GM12801 (cell line): ENCODE measurements around the gene MYL6.

Experiments used
- TF ChIP-seq, protein P1 (sequence below): IDR thresholded peaks from one replicate; pipeline ENCODE4 v1.5.1; 2011; ENCODE audit warnings: control low read depth; ENCODE audit not compliant: insufficient read length; ENCODE audit errors: extremely low read depth

The MYL6 gene

DNA sequence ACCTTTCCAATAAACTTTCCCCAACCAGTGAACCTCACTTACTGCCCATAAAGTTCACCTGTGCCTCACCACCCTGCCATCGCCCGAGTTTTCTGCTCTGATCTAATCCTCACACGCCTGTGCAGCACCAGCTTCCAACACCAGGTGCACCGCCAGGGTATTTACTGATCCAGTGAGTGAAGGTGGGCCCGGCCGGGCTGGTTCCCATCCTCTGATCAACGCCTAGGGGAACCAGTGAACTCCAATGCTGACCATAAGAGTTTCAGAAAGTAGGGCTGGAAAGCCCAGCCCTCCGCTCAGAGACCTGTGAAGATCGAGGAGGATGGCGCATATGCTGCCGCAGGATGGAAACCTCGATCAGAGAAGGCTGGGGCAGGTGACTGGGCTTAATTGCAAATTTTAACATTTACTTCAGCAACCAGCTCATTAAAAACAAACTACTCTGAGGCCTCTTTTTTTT lies 6.5 kb upstream of the MYL6 start:
- TF ChIP-seq, protein P1, sequence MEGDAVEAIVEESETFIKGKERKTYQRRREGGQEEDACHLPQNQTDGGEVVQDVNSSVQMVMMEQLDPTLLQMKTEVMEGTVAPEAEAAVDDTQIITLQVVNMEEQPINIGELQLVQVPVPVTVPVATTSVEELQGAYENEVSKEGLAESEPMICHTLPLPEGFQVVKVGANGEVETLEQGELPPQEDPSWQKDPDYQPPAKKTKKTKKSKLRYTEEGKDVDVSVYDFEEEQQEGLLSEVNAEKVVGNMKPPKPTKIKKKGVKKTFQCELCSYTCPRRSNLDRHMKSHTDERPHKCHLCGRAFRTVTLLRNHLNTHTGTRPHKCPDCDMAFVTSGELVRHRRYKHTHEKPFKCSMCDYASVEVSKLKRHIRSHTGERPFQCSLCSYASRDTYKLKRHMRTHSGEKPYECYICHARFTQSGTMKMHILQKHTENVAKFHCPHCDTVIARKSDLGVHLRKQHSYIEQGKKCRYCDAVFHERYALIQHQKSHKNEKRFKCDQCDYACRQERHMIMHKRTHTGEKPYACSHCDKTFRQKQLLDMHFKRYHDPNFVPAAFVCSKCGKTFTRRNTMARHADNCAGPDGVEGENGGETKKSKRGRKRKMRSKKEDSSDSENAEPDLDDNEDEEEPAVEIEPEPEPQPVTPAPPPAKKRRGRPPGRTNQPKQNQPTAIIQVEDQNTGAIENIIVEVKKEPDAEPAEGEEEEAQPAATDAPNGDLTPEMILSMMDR, result no peak

DNA sequence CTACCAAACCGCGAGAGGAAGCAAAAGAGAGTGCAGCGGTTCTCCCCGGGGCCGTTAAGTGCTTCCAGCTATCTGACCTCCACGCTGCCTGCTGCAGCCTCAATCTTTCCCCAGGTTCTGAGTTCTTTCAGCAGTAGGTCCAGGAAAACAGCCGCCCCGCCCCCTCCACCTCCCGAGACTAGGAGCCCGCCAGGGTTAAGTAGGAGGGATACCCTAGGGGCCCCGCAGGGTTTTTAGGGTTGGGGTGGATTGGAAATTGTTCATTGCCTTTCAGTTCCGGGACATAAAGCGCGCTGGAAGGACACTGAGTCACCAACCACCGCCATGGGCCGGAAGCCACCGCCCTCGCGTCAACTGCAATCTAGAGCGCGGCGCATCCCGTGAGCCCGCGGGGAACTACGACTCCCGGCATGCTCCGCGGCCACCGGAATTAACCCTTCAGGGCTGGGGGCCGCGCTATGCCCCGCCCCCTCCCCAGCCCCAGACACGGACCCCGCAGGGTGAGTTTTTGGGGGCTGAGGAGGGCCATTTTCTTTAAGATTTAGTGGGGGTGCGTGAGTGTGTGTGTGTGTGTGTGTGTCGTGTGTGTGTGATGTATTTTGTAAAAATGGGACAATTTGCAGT lies 5.9 kb upstream of the MYL6 start, which contains the start of gene MYL6B:
Gene MYL6B, plus strand, starts transcription at position 456 of the 624 bp plus-strand sequence. CDS start 1,332 bp downstream, outside the sequence.
- TF ChIP-seq, protein P1, result no peak

DNA sequence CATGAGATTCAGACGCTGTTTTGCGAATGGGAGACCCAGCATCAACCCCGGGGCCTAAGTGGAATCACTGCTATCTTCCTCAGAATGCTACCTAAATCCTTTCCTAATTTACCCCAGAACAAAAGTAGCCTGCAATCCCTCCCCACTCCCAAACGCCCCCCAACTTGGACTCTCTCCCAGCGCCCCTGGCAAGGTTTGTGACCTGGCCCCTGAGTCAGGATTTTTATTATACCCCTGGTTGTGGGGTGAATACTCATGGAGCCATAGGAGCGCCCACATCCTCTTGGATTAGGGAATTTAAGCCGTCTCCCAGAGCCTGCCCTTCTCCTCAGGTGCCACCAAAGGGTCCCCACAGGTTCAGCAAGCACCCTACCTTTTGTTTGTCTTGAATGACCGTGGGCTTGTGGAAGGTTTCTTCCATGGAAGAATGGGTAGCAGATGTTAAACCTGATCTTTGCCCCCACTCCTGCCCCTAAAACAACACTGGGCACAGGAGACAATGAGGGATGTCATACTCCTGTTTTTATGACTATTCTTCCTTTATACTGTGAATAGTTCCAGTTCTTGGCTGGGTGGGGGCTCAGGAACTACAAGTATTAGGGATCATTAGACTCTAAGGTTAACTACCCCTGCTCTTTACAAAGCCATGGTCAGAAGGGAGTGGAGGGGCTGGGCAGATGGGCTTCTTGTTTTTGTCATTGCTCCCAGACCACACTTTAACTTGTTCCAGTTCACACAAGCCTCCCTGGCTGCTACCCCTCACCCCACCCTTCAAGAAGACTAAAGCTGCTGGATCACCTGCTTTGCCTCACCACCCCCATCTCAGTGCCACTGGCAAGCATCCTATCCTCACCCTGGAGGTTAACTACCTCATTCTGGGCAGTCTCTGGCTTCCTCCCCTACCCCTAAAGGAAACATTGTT lies 5.1 kb upstream of the MYL6 start:
- TF ChIP-seq, protein P1, result no peak

DNA sequence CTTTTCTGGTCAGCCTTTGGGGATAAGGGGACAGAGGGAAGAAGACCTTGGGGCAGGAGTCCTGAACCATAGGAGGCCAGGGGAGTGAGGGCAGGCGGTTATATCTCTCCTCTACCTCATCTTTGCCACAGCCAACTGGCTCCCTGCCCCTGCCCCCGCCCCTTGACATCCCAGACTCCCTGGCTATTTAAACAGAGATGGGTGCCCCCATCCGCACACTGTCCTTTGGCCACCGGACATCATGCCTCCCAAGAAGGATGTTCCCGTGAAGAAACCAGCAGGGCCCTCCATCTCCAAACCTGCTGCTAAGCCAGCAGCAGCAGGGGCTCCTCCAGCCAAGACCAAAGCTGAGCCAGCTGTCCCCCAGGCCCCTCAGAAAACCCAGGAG lies 4.5 kb upstream of the MYL6 start:
- TF ChIP-seq, protein P1, result no peak

DNA sequence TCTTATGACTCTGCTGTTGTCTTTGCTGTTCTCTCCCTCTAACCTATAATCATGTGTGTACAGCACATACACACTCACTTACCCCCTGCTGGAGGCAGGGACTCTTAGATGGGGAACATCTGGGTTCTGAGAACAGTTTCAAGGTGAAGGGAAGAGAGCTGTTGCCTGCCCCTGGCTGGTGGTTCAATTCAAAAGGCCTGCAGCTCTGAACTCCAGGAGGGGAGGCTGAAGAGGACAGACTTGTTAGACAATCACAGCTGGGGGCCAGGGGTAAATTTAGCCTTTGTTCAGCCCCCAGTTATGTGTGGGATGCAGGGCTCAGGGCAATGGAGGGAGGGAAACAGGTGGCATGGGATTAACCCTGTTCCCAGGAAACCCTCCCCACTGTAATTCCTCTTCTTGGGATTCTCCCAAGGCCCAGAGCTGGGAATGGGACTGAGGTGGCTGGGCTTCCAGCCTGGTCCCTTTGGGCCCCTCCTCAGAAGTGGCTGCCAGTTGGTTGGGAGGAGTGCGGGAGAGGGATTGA lies 3.9 kb upstream of the MYL6 start:
- TF ChIP-seq, protein P1, result no peak

DNA sequence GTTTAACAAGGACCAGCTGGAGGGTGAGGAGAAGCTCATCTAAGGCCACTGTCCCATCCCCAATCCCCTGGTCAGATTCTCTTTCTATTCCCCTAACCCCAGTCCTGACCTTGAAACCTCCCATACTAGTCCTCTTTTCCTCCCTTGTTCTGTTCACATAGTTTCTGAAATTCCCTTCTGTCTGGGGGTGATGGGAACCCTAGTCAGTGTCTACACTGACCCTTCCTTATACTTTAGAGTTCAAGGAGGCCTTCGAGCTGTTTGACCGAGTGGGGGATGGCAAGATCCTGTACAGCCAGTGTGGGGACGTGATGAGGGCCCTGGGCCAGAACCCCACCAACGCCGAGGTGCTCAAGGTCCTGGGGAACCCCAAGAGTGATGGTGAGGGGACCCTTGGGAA lies 3.3 kb upstream of the MYL6 start:
- TF ChIP-seq, protein P1, result no peak

DNA sequence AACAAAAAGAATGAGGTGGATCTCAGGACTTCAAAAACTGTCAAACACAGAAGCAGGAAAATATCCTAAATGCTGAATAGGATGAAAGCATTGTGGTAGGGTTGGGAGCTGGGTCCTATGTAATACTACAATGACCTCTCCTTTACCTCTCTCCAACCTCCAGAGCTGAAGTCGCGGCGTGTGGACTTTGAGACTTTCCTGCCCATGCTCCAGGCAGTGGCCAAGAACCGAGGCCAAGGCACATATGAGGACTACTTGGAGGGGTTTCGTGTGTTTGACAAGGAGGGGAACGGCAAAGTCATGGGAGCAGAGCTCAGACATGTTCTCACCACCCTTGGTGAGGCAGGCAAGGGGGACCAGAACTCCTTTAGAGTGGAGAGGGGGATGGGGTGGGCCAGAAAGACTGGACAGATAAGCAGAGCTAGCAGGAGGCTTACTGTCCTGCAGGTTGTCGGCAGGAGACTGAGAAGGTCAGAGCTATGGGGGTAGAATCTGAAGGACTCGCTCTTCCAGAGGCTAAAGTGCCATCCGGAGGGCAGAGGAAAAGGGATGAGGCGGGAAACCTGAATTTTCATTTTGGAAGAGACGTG lies 2.8 kb upstream of the MYL6 start:
- TF ChIP-seq, protein P1, result no peak
